Measurements from ENCODE around the gene COL27A1. TPM values are rescaled to one million over a fixed set of nuclear protein-coding genes. Genes with fewer than 3 reads are reported as not detected.

COL27A1 gene
- polyA plus RNA-seq, 2 of the 4 experiments (the other 2 are of a cell fraction) = 6.9 to 20.6 TPM

DNA sequence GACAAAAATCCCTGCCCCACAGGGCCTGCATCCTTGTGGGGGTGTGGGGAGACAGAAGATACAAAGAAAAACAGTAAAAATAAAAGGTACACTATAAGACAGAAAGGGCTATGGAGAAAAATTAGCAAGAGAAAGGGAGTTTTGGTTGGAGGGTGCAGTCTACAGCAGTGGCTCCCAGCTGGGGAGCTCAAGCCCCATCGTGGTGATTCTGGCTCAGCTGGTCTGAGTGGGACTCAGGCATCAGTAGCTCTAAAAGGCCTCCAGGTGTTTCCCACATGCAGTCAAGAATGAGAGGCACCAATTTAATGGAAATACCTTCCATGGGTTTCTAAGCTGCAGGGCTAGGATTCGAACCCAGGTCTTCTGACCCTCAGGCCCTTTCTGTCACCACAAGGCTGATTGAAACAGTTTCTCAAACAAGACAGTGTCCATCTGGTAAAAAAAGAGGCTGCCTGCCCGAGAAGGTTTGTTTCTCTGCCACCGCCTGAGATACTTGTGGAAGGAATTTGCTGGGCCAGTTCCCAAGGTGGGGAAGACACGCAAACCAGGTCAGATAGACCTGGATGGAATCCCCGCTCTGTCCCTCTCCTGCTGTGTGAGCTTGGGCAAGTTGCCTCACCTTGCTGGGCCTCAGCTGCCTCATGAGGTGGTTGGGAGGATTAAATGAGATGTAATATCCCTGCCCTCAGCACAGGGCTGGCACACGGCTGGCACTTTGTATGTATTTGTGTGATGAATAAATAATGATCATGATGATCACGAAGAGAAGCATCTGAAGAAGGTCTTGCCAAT is 43.1 kb downstream of the COL27A1 start:
- CTCF ChIA-PET = interaction anchor here (0.9 to 2.2 kb wide), 3 partner anchors 14 to 93 kb away, joined by 3 to 6 read pairs (median 6); no protein-coding TSS in a partner anchor
- POLR2A ChIA-PET = no interaction called here
- ATAC-seq = no peak
- H3K4me2 ChIP-seq = no peak overlapping the region
- no peak overlapping the region for H3K27ac ChIP-seq
- no peak for FAIRE-seq
- WGBS (ENCODE audit: missing lambda C conversion rate) = 80% methylated on average over 8 of the region's 8 CpGs
- no peak overlapping the region for H3K4me3 ChIP-seq
- no peaks in the 10 kb centered on the region for H3K9me3 ChIP-seq
- H3K4me1 ChIP-seq = 0 out of 3 replicates have a peak, but pooled peaks cover 5% of the 10 kb centered on the region
- TF ChIP-seq, protein P1, sequence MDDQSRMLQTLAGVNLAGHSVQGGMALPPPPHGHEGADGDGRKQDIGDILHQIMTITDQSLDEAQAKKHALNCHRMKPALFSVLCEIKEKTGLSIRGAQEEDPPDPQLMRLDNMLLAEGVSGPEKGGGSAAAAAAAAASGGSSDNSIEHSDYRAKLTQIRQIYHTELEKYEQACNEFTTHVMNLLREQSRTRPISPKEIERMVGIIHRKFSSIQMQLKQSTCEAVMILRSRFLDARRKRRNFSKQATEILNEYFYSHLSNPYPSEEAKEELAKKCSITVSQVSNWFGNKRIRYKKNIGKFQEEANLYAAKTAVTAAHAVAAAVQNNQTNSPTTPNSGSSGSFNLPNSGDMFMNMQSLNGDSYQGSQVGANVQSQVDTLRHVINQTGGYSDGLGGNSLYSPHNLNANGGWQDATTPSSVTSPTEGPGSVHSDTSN (IDR thresholded peaks at IDR 0.05) = no peak
- no peak for TF ChIP-seq NR3C1 (IDR thresholded peaks at IDR 0.05)
- TF ChIP-seq, protein P2, sequence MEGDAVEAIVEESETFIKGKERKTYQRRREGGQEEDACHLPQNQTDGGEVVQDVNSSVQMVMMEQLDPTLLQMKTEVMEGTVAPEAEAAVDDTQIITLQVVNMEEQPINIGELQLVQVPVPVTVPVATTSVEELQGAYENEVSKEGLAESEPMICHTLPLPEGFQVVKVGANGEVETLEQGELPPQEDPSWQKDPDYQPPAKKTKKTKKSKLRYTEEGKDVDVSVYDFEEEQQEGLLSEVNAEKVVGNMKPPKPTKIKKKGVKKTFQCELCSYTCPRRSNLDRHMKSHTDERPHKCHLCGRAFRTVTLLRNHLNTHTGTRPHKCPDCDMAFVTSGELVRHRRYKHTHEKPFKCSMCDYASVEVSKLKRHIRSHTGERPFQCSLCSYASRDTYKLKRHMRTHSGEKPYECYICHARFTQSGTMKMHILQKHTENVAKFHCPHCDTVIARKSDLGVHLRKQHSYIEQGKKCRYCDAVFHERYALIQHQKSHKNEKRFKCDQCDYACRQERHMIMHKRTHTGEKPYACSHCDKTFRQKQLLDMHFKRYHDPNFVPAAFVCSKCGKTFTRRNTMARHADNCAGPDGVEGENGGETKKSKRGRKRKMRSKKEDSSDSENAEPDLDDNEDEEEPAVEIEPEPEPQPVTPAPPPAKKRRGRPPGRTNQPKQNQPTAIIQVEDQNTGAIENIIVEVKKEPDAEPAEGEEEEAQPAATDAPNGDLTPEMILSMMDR (IDR thresholded peaks at IDR 0.05) = no peak
- no peak for TF ChIP-seq RFX5 (IDR thresholded peaks at IDR 0.05)
- TF ChIP-seq, protein P3, sequence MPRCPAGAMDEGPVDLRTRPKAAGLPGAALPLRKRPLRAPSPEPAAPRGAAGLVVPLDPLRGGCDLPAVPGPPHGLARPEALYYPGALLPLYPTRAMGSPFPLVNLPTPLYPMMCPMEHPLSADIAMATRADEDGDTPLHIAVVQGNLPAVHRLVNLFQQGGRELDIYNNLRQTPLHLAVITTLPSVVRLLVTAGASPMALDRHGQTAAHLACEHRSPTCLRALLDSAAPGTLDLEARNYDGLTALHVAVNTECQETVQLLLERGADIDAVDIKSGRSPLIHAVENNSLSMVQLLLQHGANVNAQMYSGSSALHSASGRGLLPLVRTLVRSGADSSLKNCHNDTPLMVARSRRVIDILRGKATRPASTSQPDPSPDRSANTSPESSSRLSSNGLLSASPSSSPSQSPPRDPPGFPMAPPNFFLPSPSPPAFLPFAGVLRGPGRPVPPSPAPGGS (IDR thresholded peaks at IDR 0.05) = no peak
- TF ChIP-seq, protein P4, sequence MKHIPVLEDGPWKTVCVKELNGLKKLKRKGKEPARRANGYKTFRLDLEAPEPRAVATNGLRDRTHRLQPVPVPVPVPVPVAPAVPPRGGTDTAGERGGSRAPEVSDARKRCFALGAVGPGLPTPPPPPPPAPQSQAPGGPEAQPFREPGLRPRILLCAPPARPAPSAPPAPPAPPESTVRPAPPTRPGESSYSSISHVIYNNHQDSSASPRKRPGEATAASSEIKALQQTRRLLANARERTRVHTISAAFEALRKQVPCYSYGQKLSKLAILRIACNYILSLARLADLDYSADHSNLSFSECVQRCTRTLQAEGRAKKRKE (CRISPR knock-in tag; IDR thresholded peaks at IDR 0.05; ENCODE audit: low read depth) = no peak
- TF ChIP-seq NPAS2 (CRISPR knock-in tag; IDR thresholded peaks at IDR 0.05; ENCODE audit: borderline replicate concordance) = no peak
- TF ChIP-seq, protein P5, sequence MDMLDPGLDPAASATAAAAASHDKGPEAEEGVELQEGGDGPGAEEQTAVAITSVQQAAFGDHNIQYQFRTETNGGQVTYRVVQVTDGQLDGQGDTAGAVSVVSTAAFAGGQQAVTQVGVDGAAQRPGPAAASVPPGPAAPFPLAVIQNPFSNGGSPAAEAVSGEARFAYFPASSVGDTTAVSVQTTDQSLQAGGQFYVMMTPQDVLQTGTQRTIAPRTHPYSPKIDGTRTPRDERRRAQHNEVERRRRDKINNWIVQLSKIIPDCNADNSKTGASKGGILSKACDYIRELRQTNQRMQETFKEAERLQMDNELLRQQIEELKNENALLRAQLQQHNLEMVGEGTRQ (IDR thresholded peaks at IDR 0.05) = no peak
- no peak for TF ChIP-seq FOXS1 (CRISPR knock-in tag; IDR thresholded peaks at IDR 0.05)
- no peak for TF ChIP-seq EHF (CRISPR knock-in tag; IDR thresholded peaks at IDR 0.05)
- TF ChIP-seq EHMT2 (IDR thresholded peaks at IDR 0.05; ENCODE audit: low read depth) = no peak
- TF ChIP-seq ZC3H11A (IDR thresholded peaks at IDR 0.05) = no peak
- no peak for DNase-seq (ENCODE audit: low read depth in 1 of 2, low spot score in 1 of 2)

DNA sequence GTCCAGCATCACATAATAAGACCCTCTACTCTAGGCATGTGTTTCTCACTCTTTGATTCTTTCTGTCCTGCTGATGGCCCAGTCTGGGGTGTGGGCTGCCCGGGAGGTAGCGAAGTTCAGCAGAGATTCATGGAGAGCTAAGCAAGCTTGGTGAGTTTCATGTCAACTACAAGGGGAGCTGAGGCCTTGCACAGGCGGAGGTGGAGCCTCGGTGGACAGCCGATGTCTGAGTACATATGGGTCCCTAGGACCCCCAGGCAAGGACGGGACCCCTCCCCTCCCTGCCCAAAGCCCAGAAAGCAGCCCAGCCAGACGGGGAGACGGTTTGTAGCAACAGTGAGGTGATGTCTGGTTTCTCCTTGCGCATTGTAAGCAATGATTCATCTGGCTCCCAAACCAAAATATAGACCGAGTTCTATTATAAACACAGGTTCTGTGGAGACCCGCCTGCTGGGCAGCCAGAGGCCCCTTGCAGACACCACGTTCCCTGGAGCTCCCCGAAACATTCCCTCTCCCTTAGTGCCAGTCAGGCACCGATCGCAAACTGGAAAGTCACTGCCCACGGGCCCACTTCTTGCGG is 45.5 kb downstream of the COL27A1 start:
- no peak for FAIRE-seq
- DNase-seq (ENCODE audit: low read depth in 1 of 2, low spot score in 1 of 2) = no peak
- Histone ChIP-seq H3K4me2 (no peak overlapping the region), H3K4me1 (0 out of 3 replicates have a peak, but pooled peaks cover 5% of the 10 kb centered on the region), H3K9me3 (no peaks in the 10 kb centered on the region), H3K4me3 (no peak overlapping the region), H3K27ac (no peak overlapping the region)
- TF ChIP-seq MAZ (IDR thresholded peaks at IDR 0.05; ENCODE audit: borderline replicate concordance, low read depth, low read length) (no peak), NPAS2 (CRISPR knock-in tag; IDR thresholded peaks at IDR 0.05; ENCODE audit: borderline replicate concordance) (no peak), ESRRA (IDR thresholded peaks at IDR 0.05; ENCODE audit: borderline replicate concordance, low read length) (no peak), CEBPB (IDR thresholded peaks at IDR 0.05) (no peak), RARB (CRISPR knock-in tag; IDR thresholded peaks at IDR 0.05) (no peak), FOSB (CRISPR knock-in tag; IDR thresholded peaks at IDR 0.05) (no peak), ZSCAN20 (CRISPR knock-in tag; IDR thresholded peaks at IDR 0.05) (no peak), RCOR1 (IDR thresholded peaks at IDR 0.05; ENCODE audit: low read depth, low read length) (no peak), HDAC2 (IDR thresholded peaks at IDR 0.05) (no peak), EHMT2 (IDR thresholded peaks at IDR 0.05; ENCODE audit: low read depth) (no peak), SMC3 (IDR thresholded peaks at IDR 0.05) (no peak), FOSL2 (IDR thresholded peaks at IDR 0.05) (no peak), FOSL2 (CRISPR knock-in tag; IDR thresholded peaks at IDR 0.05) (no peak)
- TF ChIP-seq, protein P6, sequence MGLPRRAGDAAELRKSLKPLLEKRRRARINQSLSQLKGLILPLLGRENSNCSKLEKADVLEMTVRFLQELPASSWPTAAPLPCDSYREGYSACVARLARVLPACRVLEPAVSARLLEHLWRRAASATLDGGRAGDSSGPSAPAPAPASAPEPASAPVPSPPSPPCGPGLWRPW (IDR thresholded peaks at IDR 0.05) = no peak
- TF ChIP-seq, protein P3 (IDR thresholded peaks at IDR 0.05) = no peak
- 91% methylated on average over 13 of the region's 17 CpGs for WGBS (ENCODE audit: missing lambda C conversion rate)
- POLR2A ChIA-PET = no interaction called here
- ATAC-seq = no peak
- CTCF ChIA-PET = interaction anchor here (1.1 to 2.0 kb wide), 6 partner anchors 8 to 118 kb away, joined by 3 to 9 read pairs (median 4); partner anchors contain the start of gene COL27A1

All from A549 (cell line).